NT2/D1 (cell line): Measurements from ENCODE around the gene SERPINB6.
"Not testable (repeated sequence)": the region's sequence is repeated elsewhere in the genome, so short reads cannot be mapped to it uniquely, and the experiment has no call there.

ENCODE experiments used
- DNase-seq: peaks from one replicate; pipeline ENCODE4 v3.0.0-alpha.2; 2011; ENCODE audit warnings: low read depth, low spot score
- H3K27me3 ChIP-seq: 2 replicates; pipeline ENCODE4 v1.6.0; 2011; ENCODE audit warnings: mild to moderate bottlenecking; ENCODE audit not compliant: insufficient read length, insufficient read depth
- H3K36me3 ChIP-seq: 2 replicates; pipeline ENCODE4 v1.6.1; 2011; ENCODE audit warnings: mild to moderate bottlenecking, low read length, mixed read lengths; ENCODE audit not compliant: insufficient read depth, insufficient read length
- H3K4me1 ChIP-seq: 2 replicates; pipeline ENCODE4 v1.5.1; 2011; ENCODE audit not compliant: insufficient read depth, insufficient read length
- H3K4me3 ChIP-seq: 2 replicates; pipeline ENCODE4 v1.5.1; 2011; ENCODE audit warnings: low read depth; ENCODE audit not compliant: insufficient read length
- H3K9ac ChIP-seq: 2 replicates; pipeline ENCODE4 v1.6.0; 2011; ENCODE audit warnings: low read depth; ENCODE audit not compliant: insufficient read length
- H3K9me3 ChIP-seq: 2 replicates; pipeline ENCODE4 v1.5.1; 2011; ENCODE audit warnings: mild to moderate bottlenecking, low read length; ENCODE audit not compliant: insufficient read depth
- SUZ12 ChIP-seq: IDR thresholded peaks from 2 replicates; pipeline ENCODE4 v1.6.1; 2011; ENCODE audit not compliant: insufficient read length, insufficient read depth; ENCODE audit errors: extremely low read depth
- YY1 ChIP-seq: IDR thresholded peaks from 2 replicates; pipeline ENCODE4 v1.6.1; 2011; ENCODE audit not compliant: insufficient read length, insufficient read depth
- ZNF274 ChIP-seq: IDR thresholded peaks from 2 replicates; pipeline ENCODE4 v1.6.1; 2011; ENCODE audit warnings: mild to moderate bottlenecking, low read depth, low read length

Gene SERPINB6

DNA sequence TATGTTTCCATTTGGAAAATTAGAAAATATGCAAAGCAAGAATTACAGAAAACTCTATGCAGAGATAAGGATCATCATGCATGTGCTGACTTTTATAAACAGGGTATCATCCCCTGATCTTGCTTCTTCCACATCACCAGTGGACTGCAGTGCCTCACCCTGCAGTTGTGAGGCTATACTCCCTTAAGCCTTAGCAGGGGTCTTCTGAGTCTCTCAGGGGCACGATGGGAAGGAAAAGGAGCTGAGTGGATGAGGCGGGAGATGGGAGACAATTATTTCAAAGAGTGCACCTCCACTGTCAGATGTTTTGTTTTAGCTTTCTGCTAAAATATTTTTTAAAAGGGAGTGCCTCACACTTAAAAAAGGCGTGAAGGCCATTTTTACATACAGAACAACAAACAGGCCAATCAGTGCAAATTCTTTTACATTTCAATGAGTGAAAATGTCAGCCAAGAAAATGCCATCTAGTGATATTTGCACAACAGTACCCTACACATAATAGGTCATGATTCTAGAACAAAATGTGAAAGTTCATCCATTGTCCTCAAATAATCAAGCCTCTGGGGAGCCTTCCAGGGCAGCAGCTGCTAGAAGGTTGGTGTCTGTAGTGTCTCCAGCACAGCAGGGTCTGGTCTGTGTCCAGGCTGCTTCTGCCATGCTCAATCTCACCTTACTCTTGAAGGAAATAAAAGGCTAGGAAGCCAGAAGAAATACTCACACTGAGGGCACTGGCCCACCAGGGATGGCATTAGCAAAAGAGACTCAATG, 55.0 kb downstream of the SERPINB6 start:
- TF ChIP-seq SUZ12 (no peak), YY1 (no peak), ZNF274 (no peak)
- Histone ChIP-seq H3K9ac (no peak overlapping the region), H3K36me3 (no peaks in the 10 kb centered on the region), H3K4me1 (peaks cover 12% of the 10 kb centered on the region), H3K9me3 (no peaks in the 10 kb centered on the region), H3K27me3 (no peaks in the 10 kb centered on the region), H3K4me3 (no peak overlapping the region)
- no peak for DNase-seq

DNA sequence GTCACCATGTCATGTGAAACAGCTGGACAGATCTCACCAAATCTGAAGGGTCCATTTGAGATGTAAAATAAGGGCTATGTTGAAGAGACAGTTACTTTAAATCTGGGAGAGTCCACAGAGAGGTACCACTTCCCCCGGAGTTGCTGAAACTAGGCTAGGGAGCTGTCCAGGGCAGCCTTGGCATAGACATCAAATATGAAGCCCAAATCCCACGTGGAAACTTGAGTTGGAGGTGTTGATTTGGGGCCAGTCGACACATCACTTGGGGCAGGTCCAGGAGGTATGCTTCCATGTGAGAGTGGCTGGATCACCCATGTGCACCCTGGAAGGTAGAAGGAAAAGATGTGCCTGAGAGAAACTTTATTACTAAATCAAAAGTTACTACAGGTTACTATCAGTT, 56.2 kb downstream of the SERPINB6 start:
- H3K9ac ChIP-seq = no peak overlapping the region
- peaks cover 12% of the 10 kb centered on the region for H3K4me1 ChIP-seq
- no peaks in the 10 kb centered on the region for H3K9me3 ChIP-seq
- no peak for DNase-seq
- no peak for TF ChIP-seq ZNF274
- no peak for TF ChIP-seq SUZ12
- TF ChIP-seq YY1 = no peak
- H3K27me3 ChIP-seq = no peaks in the 10 kb centered on the region
- no peaks in the 10 kb centered on the region for H3K36me3 ChIP-seq
- no peak overlapping the region for H3K4me3 ChIP-seq

DNA sequence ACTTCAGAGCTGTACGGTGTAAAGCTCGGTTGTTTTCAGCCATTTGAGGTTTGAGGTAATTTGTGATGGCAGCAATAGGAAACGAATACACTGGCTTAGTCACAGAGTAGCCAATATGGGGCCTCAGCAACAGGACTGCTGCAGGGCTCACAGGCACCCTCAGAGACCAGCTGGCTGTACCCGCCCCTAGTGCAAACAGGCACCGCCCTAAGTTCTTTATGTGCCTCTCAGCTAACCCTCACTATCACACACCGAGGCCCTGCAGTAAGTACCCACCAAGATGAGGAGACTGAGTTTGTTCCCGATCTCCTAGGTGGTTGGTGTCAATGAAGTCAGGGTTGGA, 57.1 kb downstream of the SERPINB6 start:
- no peaks in the 10 kb centered on the region for H3K27me3 ChIP-seq
- no peaks in the 10 kb centered on the region for H3K36me3 ChIP-seq
- no peak for DNase-seq
- peaks cover 12% of the 10 kb centered on the region for H3K4me1 ChIP-seq
- no peak overlapping the region for H3K4me3 ChIP-seq
- no peak for TF ChIP-seq ZNF274
- no peak for TF ChIP-seq SUZ12
- TF ChIP-seq YY1 = no peak
- peak overlapping the region; percentile 1 for H3K9ac ChIP-seq
- H3K9me3 ChIP-seq = no peaks in the 10 kb centered on the region

DNA sequence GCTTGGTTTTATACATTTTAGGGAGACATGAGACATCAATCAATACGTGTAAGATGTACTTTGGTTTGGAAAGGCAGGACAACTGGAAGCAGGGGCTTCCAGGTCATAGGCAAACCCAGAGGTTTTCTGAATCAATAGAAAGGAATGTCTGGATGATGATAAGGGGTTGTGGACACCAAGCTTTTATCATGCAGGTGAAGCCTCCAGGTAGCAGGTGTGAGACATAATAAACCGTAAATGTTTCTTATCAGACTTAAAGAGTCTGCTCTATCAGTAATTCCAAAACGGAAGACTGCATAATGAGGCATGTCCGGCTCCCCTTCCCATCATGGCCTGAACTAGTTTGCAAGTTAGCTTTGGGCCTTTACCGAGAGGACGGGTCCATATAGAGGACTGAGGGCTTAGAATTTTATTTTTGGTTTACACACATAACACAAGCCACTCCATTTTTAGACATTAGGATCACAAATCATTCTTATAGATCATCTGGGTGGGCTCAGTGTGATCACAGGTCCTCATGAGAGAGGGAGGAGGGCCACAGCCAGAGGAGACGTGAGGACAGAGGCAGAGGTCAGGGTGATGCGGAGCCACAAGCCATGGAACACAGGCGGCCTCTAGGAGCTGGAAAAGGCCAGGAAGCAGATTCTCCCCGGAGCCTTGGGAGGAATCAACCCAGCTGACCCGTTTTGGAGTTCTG, 57.6 kb downstream of the SERPINB6 start:
- no peaks in the 10 kb centered on the region for H3K36me3 ChIP-seq
- TF ChIP-seq SUZ12 (no peak), ZNF274 (no peak), YY1 (no peak)

DNA sequence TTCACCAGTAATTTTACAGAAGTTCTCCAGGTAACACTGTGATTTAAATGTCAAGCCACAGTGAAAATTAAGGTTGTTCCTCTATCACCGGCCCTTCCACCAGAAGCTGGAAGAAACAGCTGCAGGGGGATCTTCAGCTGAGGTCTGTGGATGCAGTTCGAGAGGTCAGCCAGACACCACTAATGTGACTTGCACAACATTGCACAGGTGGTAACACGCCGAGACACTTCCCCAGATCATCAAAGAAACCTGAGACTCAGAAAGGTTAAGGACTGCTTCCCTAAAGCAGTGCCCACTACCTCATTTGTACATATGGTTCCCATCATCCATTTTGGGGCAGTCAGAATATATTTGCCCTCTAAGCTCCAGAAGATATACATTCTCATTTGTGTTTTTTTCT, 60.2 kb downstream of the SERPINB6 start:
- Histone ChIP-seq H3K27me3 (no peaks in the 10 kb centered on the region), H3K36me3 (no peaks in the 10 kb centered on the region), H3K4me1 (peaks cover 14% of the 10 kb centered on the region), H3K4me3 (no peak overlapping the region), H3K9ac (no peak overlapping the region), H3K9me3 (no peaks in the 10 kb centered on the region)
- DNase-seq = no peak
- TF ChIP-seq ZNF274 (no peak), YY1 (no peak), SUZ12 (no peak)

More for the DNA sequence above, 57.6 kb downstream of the SERPINB6 start:
- peaks cover 12% of the 10 kb centered on the region for H3K4me1 ChIP-seq
- peak overlapping the region; percentile 3 for H3K9ac ChIP-seq
- H3K4me3 ChIP-seq = no peak overlapping the region
- H3K27me3 ChIP-seq = no peaks in the 10 kb centered on the region
- no peaks in the 10 kb centered on the region for H3K9me3 ChIP-seq
- no peak for DNase-seq

DNA sequence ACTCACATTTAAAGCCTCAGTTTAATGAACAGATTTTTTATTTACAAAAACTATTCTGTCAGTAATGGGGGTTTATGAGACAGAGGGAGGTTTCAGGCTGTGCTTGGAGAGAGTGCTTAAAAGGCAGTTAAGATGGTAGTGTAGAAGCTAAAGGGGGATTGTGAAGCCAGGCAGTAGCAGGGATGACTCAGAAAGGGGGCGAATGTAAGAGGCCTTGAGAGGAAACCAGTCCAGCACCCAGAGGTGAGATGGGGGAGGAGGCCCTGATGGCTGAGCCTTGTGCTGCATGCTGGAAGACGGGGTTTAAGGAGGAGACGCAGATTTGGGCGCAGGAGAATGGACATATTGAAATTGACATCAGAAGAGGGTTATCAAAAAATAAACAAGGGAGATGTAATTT, 61.6 kb downstream of the SERPINB6 start:
- Histone ChIP-seq H3K27me3 (no peaks in the 10 kb centered on the region), H3K36me3 (no peaks in the 10 kb centered on the region), H3K9ac (peak overlapping the region; percentile 24), H3K9me3 (no peaks in the 10 kb centered on the region), H3K4me3 (no peak overlapping the region), H3K4me1 (peaks cover 14% of the 10 kb centered on the region)
- TF ChIP-seq SUZ12 (no peak), ZNF274 (no peak), YY1 (no peak)
- DNase-seq = no peak

DNA sequence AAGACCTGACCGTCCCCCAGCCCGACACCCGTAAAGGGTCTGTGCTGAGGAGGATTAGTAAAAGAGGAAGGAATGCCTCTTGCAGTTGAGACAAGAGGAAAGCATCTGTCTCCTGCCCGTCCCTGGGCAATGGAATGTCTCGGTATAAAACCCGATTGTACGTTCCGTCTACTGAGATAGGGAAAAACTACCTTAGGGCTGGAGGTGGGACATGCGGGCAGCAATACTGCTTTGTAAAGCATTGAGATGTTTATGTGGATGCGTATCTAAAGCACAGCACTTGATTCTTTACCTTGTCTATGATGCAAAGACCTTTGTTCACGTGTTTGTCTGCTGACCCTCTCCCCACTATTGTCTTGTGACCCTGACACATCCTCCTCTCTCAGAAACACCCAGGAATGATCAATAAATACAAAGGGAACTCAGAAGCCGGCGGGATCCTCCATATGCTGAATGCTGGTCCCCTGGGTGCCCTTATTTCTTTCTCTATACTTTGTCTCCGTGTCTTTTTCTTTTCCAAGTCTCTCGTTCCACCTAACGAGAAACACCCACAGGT, 62.2 kb downstream of the SERPINB6 start:
- H3K27me3 ChIP-seq, H3K9ac ChIP-seq, DNase-seq, H3K4me3 ChIP-seq, H3K36me3 ChIP-seq, H3K9me3 ChIP-seq: not testable (repeated sequence)
- peaks cover 12% of the 10 kb centered on the region for H3K4me1 ChIP-seq

DNA sequence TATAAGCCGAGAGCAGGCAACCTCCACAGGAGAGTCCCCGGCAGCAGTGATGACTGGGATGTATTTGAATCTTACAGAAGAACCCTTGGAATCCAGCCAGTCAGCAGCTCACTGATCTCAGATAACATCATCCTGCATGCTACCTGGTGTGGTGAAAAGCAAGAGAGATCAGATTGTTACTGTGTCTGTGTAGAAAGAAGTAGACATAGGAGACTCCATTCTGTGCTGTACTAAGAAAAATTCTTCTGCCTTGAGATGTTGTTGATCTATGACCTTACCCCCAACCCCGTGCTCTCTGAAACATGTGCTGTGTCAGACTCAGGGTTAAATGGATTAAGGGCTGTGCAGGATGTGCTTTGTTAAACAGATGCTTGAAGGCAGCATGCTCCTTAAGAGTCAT, 62.9 kb downstream of the SERPINB6 start:
- H3K36me3 ChIP-seq, H3K9ac ChIP-seq, H3K27me3 ChIP-seq, H3K9me3 ChIP-seq, H3K4me3 ChIP-seq, DNase-seq: not testable (repeated sequence)
- H3K4me1 ChIP-seq = peaks cover 11% of the 10 kb centered on the region

DNA sequence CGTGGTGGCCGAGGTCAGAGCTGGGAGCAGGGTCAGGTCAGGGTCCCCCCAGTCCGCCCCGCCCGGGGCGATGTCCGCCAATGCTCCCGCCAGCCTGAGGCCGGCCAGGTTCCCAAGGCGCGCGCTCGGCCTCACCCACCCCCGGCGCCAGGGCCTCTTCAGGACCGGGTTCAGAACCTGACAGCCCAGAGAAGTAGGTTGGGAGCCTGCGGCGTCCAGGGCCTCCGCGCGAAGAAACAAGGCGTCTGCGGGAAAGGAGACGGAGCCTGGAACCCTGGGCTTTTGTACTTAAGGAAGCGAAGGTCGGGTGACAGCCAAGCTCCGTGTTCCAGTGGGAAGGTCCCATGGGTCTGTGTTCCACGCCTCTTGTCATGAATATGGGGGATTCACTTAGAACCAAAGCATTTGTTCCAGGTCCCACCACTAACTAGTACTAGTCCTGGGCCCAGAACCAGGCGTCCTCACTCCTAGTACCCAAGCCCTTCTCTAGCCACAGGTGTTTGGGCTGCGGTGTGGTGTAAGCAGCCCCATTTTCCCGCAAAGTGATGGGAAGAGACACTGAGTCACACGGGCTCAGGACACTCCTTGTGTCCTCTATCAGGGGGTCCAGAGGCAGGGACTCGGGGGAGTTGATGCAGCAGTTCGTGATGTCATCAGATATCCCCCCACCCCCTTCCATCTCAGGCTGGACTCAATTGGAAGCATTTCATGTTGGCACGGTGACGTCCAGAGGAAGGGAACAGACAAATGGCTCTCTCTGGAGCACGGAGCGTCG, 67.8 kb downstream of the SERPINB6 start:
- Histone ChIP-seq H3K4me1 (peaks cover 11% of the 10 kb centered on the region), H3K36me3 (peaks cover 23% of the 10 kb centered on the region), H3K4me3 (peak overlapping the region; percentile 92), H3K9ac (peak overlapping the region; percentile 96)
- not testable (repeated sequence) for H3K9me3 ChIP-seq, DNase-seq, H3K27me3 ChIP-seq
